ENCODE measurements around the gene STK25. TPM values are rescaled to one million over a fixed set of nuclear protein-coding genes. Genes with fewer than 3 reads are reported as not detected.

Gene STK25
- total and polyA plus RNA-seq, 2 of the 8 experiments (the other 6 are each of a cell fraction or from before 2014, with no cell fraction given) = 159 to 546 TPM

GRCh38 chr2:241496003-241496707 lies 12.2 kb downstream of the STK25 start:
- Histone ChIP-seq H3K9ac (replicated peaks in 1 of 4; ENCODE audit: extremely low read depth in 1 of 4, low read depth in 3 of 4, low read length in 3 of 4) (no peak overlapping the region), H2BK5ac (ENCODE audit: low read depth, low read length) (no peak overlapping the region), H4K8ac (ENCODE audit: extremely low read depth, insufficient read depth, low read length) (no peak overlapping the region), H3K79me2 (ENCODE audit: control insufficient read depth in 1 of 2, insufficient read depth in 2 of 2, low read length in 2 of 2) (peaks cover 0 to 2% of the 10 kb centered on the region in 2 experiments; a peak in 1 of 4 replicates), H3K23me2 (ENCODE audit: low read depth, low read length) (no peaks in the 10 kb centered on the region), H4K5ac (ENCODE audit: insufficient read length, low read depth, low read length) (no peak overlapping the region), H3K14ac (ENCODE audit: insufficient read length) (no peak overlapping the region), H3K23ac (ENCODE audit: insufficient read length) (no peak overlapping the region), H3K56ac (replicated peaks; ENCODE audit: insufficient read length, low read depth, low read length) (no peak overlapping the region), H3K4ac (replicated peaks; ENCODE audit: insufficient read length, low read depth, low read length) (no peak overlapping the region), H3K4me1 (replicated peaks in 1 of 4; ENCODE audit: control insufficient read depth in 3 of 4, insufficient read depth in 4 of 4, low read length in 3 of 4) (no peaks in the 10 kb centered on the region; a peak in 1 of 7 replicates), H4K91ac (replicated peaks; ENCODE audit: insufficient read length, low read length) (no peak overlapping the region), H3K9me3 (ENCODE audit: insufficient read depth in 2 of 2, low read depth in 1 of 2, low read length in 1 of 2) (no peaks in the 10 kb centered on the region), H2AFZ (ENCODE audit: low read length) (no peak overlapping the region), H3K4me2 (ENCODE audit: insufficient read depth in 1 of 2, low read depth in 2 of 2, low read length in 2 of 2) (no peak overlapping the region), H3K27me3 (replicated peaks in 1 of 4; ENCODE audit: control insufficient read depth in 3 of 4, extremely low read depth in 1 of 4, insufficient read depth in 3 of 4, low read length in 3 of 4) (no peaks in the 10 kb centered on the region), H3K27ac (ENCODE audit: low read depth, low read length) (no peak overlapping the region), H2BK20ac (ENCODE audit: low read length) (no peak overlapping the region), H2BK120ac (replicated peaks; ENCODE audit: low read depth, low read length) (no peak overlapping the region), H2BK15ac (ENCODE audit: low read length) (no peak overlapping the region), H4K20me1 (replicated peaks in 1 of 2; ENCODE audit: control insufficient read depth in 1 of 2, insufficient read depth in 2 of 2, low read length in 2 of 2) (peaks cover 15 to 37% of the 10 kb centered on the region in 2 experiments), H3K79me1 (ENCODE audit: low read depth, low read length) (peaks cover 5% of the 10 kb centered on the region; the same call in 1 of the 2 replicates), H3K36me3 (ENCODE audit: control insufficient read depth in 2 of 4, insufficient read depth in 4 of 4, low read length in 3 of 4) (peaks cover 8 to 59% (median 40%) of the 10 kb centered on the region in 4 experiments), H2AK5ac (ENCODE audit: low read depth, low read length) (no peak overlapping the region), H3K18ac (ENCODE audit: extremely low read depth, low read length) (no peak overlapping the region), H3K4me3 (ENCODE audit: extremely low read depth in 1 of 4, insufficient read depth in 2 of 4, low read depth in 3 of 4, low read length in 4 of 4) (no peak overlapping the region), H2BK12ac (ENCODE audit: low read depth, low read length) (no peak overlapping the region)
- 91% methylated on average over 20 of the region's 28 CpGs; no CpG with 5 or more reads in 1 of the 2 experiments for WGBS, 2 experiments (ENCODE audit: extremely low coverage in 1 of 2, insufficient coverage in 1 of 2, insufficient read length in 1 of 2, insufficient replicate concordance in 2 of 2, low coverage in 1 of 2, low lambda C conversion rate in 2 of 2, missing lambda C conversion rate in 1 of 2)
- FAIRE-seq (no peak), DNase-seq (ENCODE audit: low read depth in 1 of 2, low spot score in 2 of 2) (no peak)
- ChIA-PET CTCF (ENCODE audit: partially characterized antibody) (interaction anchor here (1.1 to 1.8 kb wide), 2 partner anchors 14 to 36 kb away, joined by 4 to 5 read pairs; no protein-coding TSS in a partner anchor), POLR2A (ENCODE audit: partially characterized antibody) (interaction anchor here (0.9 to 9.1 kb wide), 3 partner anchors 10 to 346 kb away, joined by 3 to 104 read pairs (median 4); partner anchors contain the start of genes PASK, PPP1R7 and STK25)
- no peak for TF ChIP-seq HDAC6 (IDR thresholded peaks at IDR 0.05; ENCODE audit: low read depth, low read length)
- TF ChIP-seq RFX5 (IDR thresholded peaks at IDR 0.05; ENCODE audit: borderline replicate concordance, low read depth, low read length) = no peak
- TF ChIP-seq CREB1 (IDR thresholded peaks at IDR 0.05) = no peak
- no peak for TF ChIP-seq POU5F1 (IDR thresholded peaks at IDR 0.05; ENCODE audit: low read depth, low read length)
- TF ChIP-seq SUZ12 (IDR thresholded peaks at IDR 0.05; ENCODE audit: low read length) = no peak
